Measurements from ENCODE around the gene CLPSL1. TPM values are rescaled to one million over a fixed set of nuclear protein-coding genes. Genes with fewer than 3 reads are reported as not detected.
A peak's percentile ranks its signal among the peaks of the same experiment; 100 is the strongest.

CLPSL1 gene
- total and polyA plus RNA-seq, 2 of the 8 experiments (the other 6 are each of a cell fraction or from before 2014, with no cell fraction given), result not detected

- Histone ChIP-seq H4K91ac (replicated peaks; ENCODE audit: insufficient read length, low read length) (peak overlapping the region; percentile 26), H3K79me2 (ENCODE audit: control insufficient read depth in 1 of 2, insufficient read depth in 2 of 2, low read length in 2 of 2) (no peaks in the 10 kb centered on the region), H4K5ac (ENCODE audit: insufficient read length, low read depth, low read length) (peak overlapping the region; percentile 84), H3K18ac (ENCODE audit: extremely low read depth, low read length) (peak overlapping the region; percentile 94), H4K8ac (ENCODE audit: extremely low read depth, insufficient read depth, low read length) (peak overlapping the region; percentile 79), H2BK20ac (ENCODE audit: low read length) (peak overlapping the region; percentile 90; the same call in 1 of the 2 replicates), H3K27me3 (replicated peaks in 1 of 4; ENCODE audit: control insufficient read depth in 3 of 4, extremely low read depth in 1 of 4, insufficient read depth in 3 of 4, low read length in 3 of 4) (peaks cover 0 to 7% (median 1%) of the 10 kb centered on the region in 4 experiments; a peak in 3 of 7 replicates), H2BK12ac (ENCODE audit: low read depth, low read length) (no peak overlapping the region), H3K9ac (replicated peaks in 1 of 4; ENCODE audit: extremely low read depth in 1 of 4, low read depth in 3 of 4, low read length in 3 of 4) (peak overlapping the region in 2 of 4 experiments; percentile 65 to 67; a peak in 5 of 7 replicates), H3K36me3 (ENCODE audit: control insufficient read depth in 2 of 4, insufficient read depth in 4 of 4, low read length in 3 of 4) (no peaks in the 10 kb centered on the region), H3K9me3 (ENCODE audit: insufficient read depth in 2 of 2, low read depth in 1 of 2, low read length in 1 of 2) (no peaks in the 10 kb centered on the region), H3K14ac (ENCODE audit: insufficient read length) (no peak overlapping the region), H2BK5ac (ENCODE audit: low read depth, low read length) (peak overlapping the region; percentile 93), H3K23me2 (ENCODE audit: low read depth, low read length) (peaks cover 22% of the 10 kb centered on the region), H3K4me2 (ENCODE audit: insufficient read depth in 1 of 2, low read depth in 2 of 2, low read length in 2 of 2) (peak overlapping the region; percentile 74 to 89), H3K4ac (replicated peaks; ENCODE audit: insufficient read length, low read depth, low read length) (no peak overlapping the region), H3K27ac (ENCODE audit: low read depth, low read length) (peak overlapping the region; percentile 92), H2BK15ac (ENCODE audit: low read length) (peak overlapping the region; percentile 88; the same call in 1 of the 2 replicates), H3K79me1 (ENCODE audit: low read depth, low read length) (no peaks in the 10 kb centered on the region), H2AK5ac (ENCODE audit: low read depth, low read length) (no peak overlapping the region; the same call in 1 of the 2 replicates), H3K23ac (ENCODE audit: insufficient read length) (no peak overlapping the region), H4K20me1 (replicated peaks in 1 of 2; ENCODE audit: control insufficient read depth in 1 of 2, insufficient read depth in 2 of 2, low read length in 2 of 2) (no peaks in the 10 kb centered on the region), H2AFZ (ENCODE audit: low read length) (no peak overlapping the region), H2BK120ac (replicated peaks; ENCODE audit: low read depth, low read length) (no peak overlapping the region), H3K4me1 (replicated peaks in 1 of 4; ENCODE audit: control insufficient read depth in 3 of 4, insufficient read depth in 4 of 4, low read length in 3 of 4) (peaks cover 15 to 36% (median 28%) of the 10 kb centered on the region in 4 experiments), H3K4me3 (ENCODE audit: extremely low read depth in 1 of 4, insufficient read depth in 2 of 4, low read depth in 3 of 4, low read length in 4 of 4) (peak overlapping the region; percentile 43 to 91 (median 70)), H3K56ac (replicated peaks; ENCODE audit: insufficient read length, low read depth, low read length) (peak overlapping the region; percentile 48)
- ChIA-PET CTCF (ENCODE audit: partially characterized antibody) (interaction anchor here (1.0 to 3.8 kb wide), 6 partner anchors 10 to 235 kb away, joined by 3 to 12 read pairs (median 3); partner anchors contain the start of gene TEAD3), POLR2A (ENCODE audit: partially characterized antibody) (interaction anchor here (1.2 to 2.7 kb wide), 9 partner anchors 9 to 234 kb away, joined by 3 to 9 read pairs (median 5); partner anchors contain the start of gene FKBP5)
- peak in 1 of 2 experiments; percentile 99 for DNase-seq (ENCODE audit: low read depth in 1 of 2, low spot score in 2 of 2)
- 6% methylated on average over 15 of the region's 23 CpGs; no CpG with 5 or more reads in 1 of the 2 experiments for WGBS, 2 experiments (ENCODE audit: extremely low coverage in 1 of 2, insufficient coverage in 1 of 2, insufficient read length in 1 of 2, insufficient replicate concordance in 2 of 2, low coverage in 1 of 2, low lambda C conversion rate in 2 of 2, missing lambda C conversion rate in 1 of 2)
- no peak for FAIRE-seq
- TF ChIP-seq BCL11A (IDR thresholded peaks at IDR 0.05; ENCODE audit: low read depth in 2 of 2, low read length in 2 of 2), result no peak
- peak; percentile 60; the same call in 1 of the 2 replicates for TF ChIP-seq TAF1 (IDR thresholded peaks at IDR 0.05; ENCODE audit: low read depth, low read length)
- no peak for TF ChIP-seq FOSL1 (IDR thresholded peaks at IDR 0.05; ENCODE audit: insufficient read depth, low read depth, low read length)
- no peak for TF ChIP-seq RNF2 (IDR thresholded peaks at IDR 0.05; ENCODE audit: borderline replicate concordance, low read depth, low read length, missing control alignments, poor library complexity, severe bottlenecking)
- no peak for TF ChIP-seq CHD2 (IDR thresholded peaks at IDR 0.05; ENCODE audit: low read length)
- peak; percentile 75 for TF ChIP-seq POLR2AphosphoS5 (IDR thresholded peaks at IDR 0.05; ENCODE audit: low read depth, low read length)
- no peak for TF ChIP-seq NANOG (IDR thresholded peaks at IDR 0.05; ENCODE audit: insufficient read depth, low read depth, low read length, poor library complexity, severe bottlenecking)
- no peak for TF ChIP-seq CTCF (IDR thresholded peaks at IDR 0.05; ENCODE audit: control extremely low read depth in 1 of 3, insufficient read depth in 1 of 3, low read depth in 1 of 3, low read length in 3 of 3)
- TF ChIP-seq CBX8 (IDR thresholded peaks at IDR 0.05; ENCODE audit: borderline replicate concordance, low read depth, low read length), result no peak
- peak in 1 of 2 experiments; percentile 44; a peak in 1 of 3 replicates for TF ChIP-seq POLR2A (IDR thresholded peaks at IDR 0.05; ENCODE audit: control extremely low read depth in 1 of 2, low read depth in 2 of 2, low read length in 2 of 2)
- TF ChIP-seq PHF8 (conservative IDR thresholded peaks at IDR 0.05; ENCODE audit: low read depth, low read length), result peak; percentile 77
Observed at GRCh38 chr6:35731414-35731735, 49.4 kb upstream of the CLPSL1 start.
